ENCODE data around the gene SLC47A2. TPM values are rescaled to one million over a fixed set of nuclear protein-coding genes. Genes with fewer than 3 reads are reported as not detected.
A peak's percentile ranks its signal among the peaks of the same experiment; 100 is the strongest.

SLC47A2 gene
- polyA plus RNA-seq, 1 donor (not counting 4 experiments of a cell fraction or from before 2014, with no cell fraction given), result 0.88 TPM

- no peak for FAIRE-seq
Measured at GRCh38 chr17:19746517-19746916, 30.1 kb upstream of the SLC47A2 start.

GRCh38 chr17:19744922-19745757 lies 28.8 kb upstream of the SLC47A2 start:
- Histone ChIP-seq H3K4me3 (ENCODE audit: control insufficient read depth in 2 of 3, extremely low read depth in 1 of 3, insufficient read depth in 2 of 3, low read depth in 1 of 3, low read length in 3 of 3) (peak overlapping the region in 2 of 3 experiments; percentile 21 to 49), H3K4me1 (ENCODE audit: control insufficient read depth, extremely low read depth, insufficient read depth, low read length) (peaks cover 30% of the 10 kb centered on the region), H4K20me1 (ENCODE audit: control insufficient read depth, extremely low read depth, insufficient read depth, low read length) (no peaks in the 10 kb centered on the region), H2AFZ (ENCODE audit: control insufficient read depth, low read length) (peak overlapping the region; percentile 74), H3K27me3 (ENCODE audit: control insufficient read depth, extremely low read depth, insufficient read depth, low read length) (no peaks in the 10 kb centered on the region), H3K27ac (ENCODE audit: control insufficient read depth, insufficient read depth, low read length) (no peak overlapping the region), H3K79me2 (ENCODE audit: control insufficient read depth, insufficient read depth, low read length) (no peaks in the 10 kb centered on the region), H3K9ac (ENCODE audit: control insufficient read depth, extremely low read depth, insufficient read depth, low read length) (peak overlapping the region; percentile 33), H3K4me2 (ENCODE audit: control insufficient read depth, extremely low read depth, insufficient read depth, low read depth, low read length) (peak overlapping the region; percentile 77), H3K36me3 (ENCODE audit: control insufficient read depth in 2 of 2, extremely low read depth in 1 of 2, insufficient read depth in 2 of 2, low read length in 2 of 2) (no peaks in the 10 kb centered on the region), H3K9me1 (ENCODE audit: control insufficient read depth, extremely low read depth, insufficient read depth, low read length) (no peaks in the 10 kb centered on the region), H3K9me3 (ENCODE audit: control insufficient read depth, low read depth, low read length) (no peaks in the 10 kb centered on the region)
- dilution Hi-C loops (cut with MboI; ENCODE audit: extremely low pct_ligation_motif_present, low sequenced_read_pairs), result no loop called here
- TF ChIP-seq CTCF (optimal IDR thresholded peaks at IDR 0.05 in 1 of 3, IDR thresholded peaks at IDR 0.05 in 1 of 3, conservative IDR thresholded peaks at IDR 0.05 in 1 of 3; ENCODE audit: extremely low read depth in 1 of 3, insufficient read depth in 2 of 3, low read length in 3 of 3), result peak; percentile 62 to 99 (median 87)
- no peak for TF ChIP-seq EZH2 (IDR thresholded peaks at IDR 0.05; ENCODE audit: low read length)
- DNase-seq (ENCODE audit: low read depth, low spot score) (no peak), FAIRE-seq (peak; percentile 26)

More at GRCh38 chr17:19746517-19746916, 30.1 kb upstream of the SLC47A2 start:
- Histone ChIP-seq H3K9me1 (ENCODE audit: control insufficient read depth, extremely low read depth, insufficient read depth, low read length) (no peaks in the 10 kb centered on the region), H3K27me3 (ENCODE audit: control insufficient read depth, extremely low read depth, insufficient read depth, low read length) (no peaks in the 10 kb centered on the region), H3K36me3 (ENCODE audit: control insufficient read depth in 2 of 2, extremely low read depth in 1 of 2, insufficient read depth in 2 of 2, low read length in 2 of 2) (no peaks in the 10 kb centered on the region), H3K4me2 (ENCODE audit: control insufficient read depth, extremely low read depth, insufficient read depth, low read depth, low read length) (no peak overlapping the region), H3K9me3 (ENCODE audit: control insufficient read depth, low read depth, low read length) (no peaks in the 10 kb centered on the region), H4K20me1 (ENCODE audit: control insufficient read depth, extremely low read depth, insufficient read depth, low read length) (no peaks in the 10 kb centered on the region), H3K9ac (ENCODE audit: control insufficient read depth, extremely low read depth, insufficient read depth, low read length) (no peak overlapping the region), H2AFZ (ENCODE audit: control insufficient read depth, low read length) (no peak overlapping the region), H3K4me3 (ENCODE audit: control insufficient read depth in 2 of 3, extremely low read depth in 1 of 3, insufficient read depth in 2 of 3, low read depth in 1 of 3, low read length in 3 of 3) (no peak overlapping the region), H3K27ac (ENCODE audit: control insufficient read depth, insufficient read depth, low read length) (no peak overlapping the region), H3K4me1 (ENCODE audit: control insufficient read depth, extremely low read depth, insufficient read depth, low read length) (peaks cover 43% of the 10 kb centered on the region), H3K79me2 (ENCODE audit: control insufficient read depth, insufficient read depth, low read length) (no peaks in the 10 kb centered on the region)
- no peak for DNase-seq (ENCODE audit: low read depth, low spot score)
- TF ChIP-seq CTCF (optimal IDR thresholded peaks at IDR 0.05 in 1 of 3, IDR thresholded peaks at IDR 0.05 in 1 of 3, conservative IDR thresholded peaks at IDR 0.05 in 1 of 3; ENCODE audit: extremely low read depth in 1 of 3, insufficient read depth in 2 of 3, low read length in 3 of 3) (no peak), EZH2 (IDR thresholded peaks at IDR 0.05; ENCODE audit: low read length) (no peak)
- dilution Hi-C loops (cut with MboI; ENCODE audit: extremely low pct_ligation_motif_present, low sequenced_read_pairs), result no loop called here
